Stimulated activated CD4-positive, alpha-beta T cell treated with anti-CD3 and anti-CD28 coated beads, Interleukin-1b, Interleukin-23, amount 100 ng/mL, for 1 hour (primary cell): ENCODE measurements around the gene CACNA1C.

Experiments used
- DNase-seq, 2 donors: peaks; one replicate each; pipeline ENCODE4 v3.0.0-alpha.2; 2020; ENCODE audit warnings: low read depth in 2 of 2

The CACNA1C gene

DNA sequence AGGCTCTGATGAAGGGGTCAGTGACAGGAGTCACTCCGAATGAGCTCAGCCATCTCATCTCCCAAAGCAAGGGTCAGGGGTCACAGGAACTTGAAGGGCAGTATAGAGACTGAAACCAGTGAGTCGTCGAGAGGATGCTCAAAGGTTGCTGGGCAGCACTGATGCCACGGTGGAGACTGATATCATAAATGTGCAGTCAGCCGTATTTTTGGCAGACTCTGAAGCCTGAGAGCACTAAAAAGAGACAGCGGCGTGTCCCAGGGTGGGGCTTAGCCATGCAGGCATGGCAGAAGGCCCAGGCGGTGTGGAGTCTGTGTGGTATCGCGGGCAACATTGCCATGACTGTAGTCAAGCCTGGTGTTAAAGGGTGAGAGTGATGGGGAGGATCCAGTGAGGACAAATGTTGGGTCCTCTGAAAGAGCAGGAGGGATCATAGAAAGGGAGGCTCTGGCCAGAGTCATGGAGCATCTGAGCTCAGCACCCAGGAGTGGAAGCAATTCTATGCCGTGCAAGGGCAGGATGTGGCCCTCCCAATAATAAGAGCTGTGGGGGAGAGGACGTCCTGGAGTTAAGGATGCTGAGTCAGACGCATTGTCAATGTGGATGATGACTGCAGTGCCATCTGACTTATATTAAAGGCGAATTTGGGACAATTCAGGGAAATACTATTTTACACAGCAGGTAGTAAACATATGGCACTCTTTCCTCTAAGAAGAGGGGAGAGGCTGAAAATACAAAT is 500.8 kb downstream of the CACNA1C start:
- no peak for DNase-seq

- DNase-seq, result no peak
Observed at GRCh38 chr12:2555487-2556082, 502.8 kb downstream of the CACNA1C start.

DNA sequence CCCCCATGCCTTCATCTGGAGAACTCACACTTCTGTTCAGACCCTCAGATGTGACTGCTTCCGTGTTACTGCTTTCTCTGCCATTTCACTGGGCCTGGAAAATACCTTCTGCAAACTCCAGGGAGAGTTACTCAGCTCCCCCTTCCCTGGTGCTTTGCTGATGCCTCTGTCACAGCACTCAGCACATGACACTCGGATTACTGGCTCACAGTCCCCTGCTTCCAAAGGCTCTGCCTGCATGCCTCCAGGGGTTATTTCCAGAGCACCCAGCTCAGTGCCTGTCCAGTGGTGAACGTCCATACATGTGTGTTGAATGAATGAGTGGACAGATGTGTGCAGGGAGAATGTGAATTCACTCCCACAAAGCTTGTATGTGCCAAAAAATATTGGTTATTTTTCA is 504.8 kb downstream of the CACNA1C start:
- no peak for DNase-seq

- DNase-seq, result no peak
Observed at GRCh38 chr12:2559931-2560330, 507.1 kb downstream of the CACNA1C start.

DNA sequence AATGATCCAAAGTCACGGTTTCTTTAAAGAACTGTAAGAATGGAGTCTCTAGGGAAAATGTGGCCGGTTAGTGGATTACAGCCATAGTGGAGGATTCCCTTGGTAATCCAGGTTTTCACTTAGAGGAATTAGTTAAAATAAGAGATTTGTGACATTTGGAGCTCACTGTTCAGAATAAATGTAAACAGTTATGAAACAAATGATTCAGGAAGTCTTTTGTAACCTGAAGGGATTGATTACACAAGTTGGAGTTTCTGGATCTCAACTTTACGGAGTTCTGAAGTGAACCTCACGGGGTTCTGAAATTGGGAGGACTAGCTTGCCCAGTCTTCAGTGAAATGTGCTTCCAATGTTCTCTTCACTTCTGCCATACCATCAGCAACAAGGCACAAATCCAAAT is 507.6 kb downstream of the CACNA1C start:
- no peak for DNase-seq

DNA sequence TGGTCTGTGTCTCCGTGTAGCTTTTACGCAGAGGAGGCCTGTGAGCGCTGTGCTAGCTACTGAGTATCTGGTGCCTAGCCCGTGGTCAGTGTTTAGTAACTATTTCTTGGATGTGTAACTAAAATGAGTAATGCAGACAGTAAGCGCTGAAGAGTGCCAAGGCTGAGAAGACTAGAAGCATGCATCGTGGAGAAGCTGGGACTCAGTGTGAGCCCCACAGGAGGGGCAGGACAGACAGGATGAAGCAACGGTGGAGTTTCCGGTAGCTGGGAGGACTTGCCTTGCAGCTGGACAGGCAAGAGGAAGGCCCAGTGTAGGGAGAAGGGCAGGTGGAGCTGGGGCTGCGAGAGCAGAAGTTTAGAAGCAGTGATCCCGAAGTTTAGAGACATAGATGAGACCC is 508.6 kb downstream of the CACNA1C start:
- DNase-seq, result no peak

DNA sequence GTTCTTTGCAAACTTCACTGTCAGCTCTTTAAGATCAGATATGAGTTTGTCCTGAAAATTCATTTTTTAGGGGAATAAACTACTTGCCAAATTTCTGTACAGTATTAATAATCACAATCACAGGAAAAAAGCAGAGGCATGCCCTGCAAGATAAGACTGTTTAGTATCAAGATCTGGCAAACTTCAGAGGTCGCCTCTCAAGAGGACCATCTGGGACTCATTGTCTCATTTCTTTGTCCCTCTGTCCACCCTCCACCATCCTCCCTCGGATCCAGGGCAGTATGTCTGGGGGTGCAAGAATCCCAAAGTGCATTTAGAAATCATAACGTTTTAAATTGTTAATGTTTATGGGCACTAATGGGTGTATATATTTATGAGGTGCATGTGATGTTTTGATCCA is 509.6 kb downstream of the CACNA1C start:
- no peak for DNase-seq

GRCh38 chr12:2563709-2564108 is 510.9 kb downstream of the CACNA1C start:
- no peak for DNase-seq

DNA sequence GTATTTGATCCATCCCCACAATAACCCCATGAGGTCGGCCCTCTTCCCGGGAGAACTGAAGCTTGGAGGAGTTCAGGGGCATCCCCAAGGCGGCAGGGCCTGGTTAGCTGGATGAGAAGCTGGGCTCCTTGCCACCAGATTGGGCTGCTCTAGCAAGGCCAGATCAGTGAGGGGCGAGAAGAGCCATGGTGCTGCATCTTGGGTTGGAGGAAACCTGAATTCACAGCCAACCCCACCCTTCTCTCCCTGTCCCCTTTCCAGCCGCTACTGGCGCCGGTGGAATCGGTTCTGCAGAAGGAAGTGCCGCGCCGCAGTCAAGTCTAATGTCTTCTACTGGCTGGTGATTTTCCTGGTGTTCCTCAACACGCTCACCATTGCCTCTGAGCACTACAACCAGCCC is 513.4 kb downstream of the CACNA1C start:
- DNase-seq, result no peak

DNA sequence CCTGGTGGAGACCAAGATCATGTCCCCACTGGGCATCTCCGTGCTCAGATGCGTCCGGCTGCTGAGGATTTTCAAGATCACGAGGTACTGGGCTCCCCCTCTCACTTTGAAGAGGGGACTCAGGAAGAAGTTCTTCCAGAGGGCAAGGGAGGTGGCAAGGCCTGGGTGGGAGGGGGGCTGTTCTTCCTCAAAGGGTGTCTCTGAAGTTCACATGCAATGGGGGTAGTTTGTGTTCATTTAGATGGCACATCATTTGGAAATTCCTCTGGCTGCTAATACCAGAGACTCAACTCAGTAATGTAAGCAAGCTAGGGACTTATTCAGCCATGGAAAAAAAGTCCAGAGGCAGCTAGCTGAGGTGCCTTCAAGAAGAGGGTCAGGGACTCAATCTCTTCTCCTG is 514.9 kb downstream of the CACNA1C start:
- no peak for DNase-seq

DNA sequence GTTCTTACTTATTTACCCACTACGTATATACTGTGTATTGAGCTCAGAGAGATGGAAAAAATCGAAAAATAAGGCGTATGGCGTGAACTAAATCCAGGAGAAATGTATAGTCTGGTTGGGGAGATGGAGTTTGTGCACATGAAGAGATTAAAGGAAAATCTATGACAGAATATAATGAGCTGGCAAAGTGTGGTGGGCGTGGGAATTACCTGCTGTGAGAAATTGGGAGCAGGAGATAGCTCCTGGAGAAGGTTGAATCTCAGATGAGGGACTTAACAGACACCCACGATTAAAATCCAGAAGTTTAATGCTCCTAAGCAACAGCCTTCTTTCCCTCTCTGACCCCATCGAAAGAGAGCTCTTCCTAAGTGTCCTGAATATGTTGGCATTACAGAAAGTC is 517.8 kb downstream of the CACNA1C start:
- DNase-seq, result no peak

GRCh38 chr12:2574355-2574935 is 521.7 kb downstream of the CACNA1C start:
- no peak for DNase-seq

DNA sequence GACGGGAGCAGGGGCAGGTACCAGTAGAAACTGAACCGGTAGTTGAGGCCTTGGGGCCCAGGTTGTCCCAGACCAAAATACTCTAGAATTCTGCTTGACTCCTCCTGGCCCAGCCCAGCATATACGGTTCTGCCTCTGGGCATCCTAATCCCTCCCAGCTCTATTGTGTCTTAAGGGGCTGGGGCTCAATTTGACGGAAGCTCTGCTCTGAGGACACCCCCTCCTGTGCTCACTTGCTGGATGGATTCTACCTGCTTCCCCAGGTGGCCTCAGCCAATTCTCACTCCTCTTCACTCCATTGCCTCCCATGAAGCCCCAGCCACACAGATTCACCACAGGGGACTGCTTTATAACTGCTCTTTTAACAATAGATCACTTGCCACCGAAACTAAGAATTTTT is 522.5 kb downstream of the CACNA1C start:
- DNase-seq, result no peak

- no peak for DNase-seq
Observed at GRCh38 chr12:2578211-2578610, 525.4 kb downstream of the CACNA1C start.

GRCh38 chr12:2578772-2579171 is 526.0 kb downstream of the CACNA1C start:
- DNase-seq, result no peak

DNA sequence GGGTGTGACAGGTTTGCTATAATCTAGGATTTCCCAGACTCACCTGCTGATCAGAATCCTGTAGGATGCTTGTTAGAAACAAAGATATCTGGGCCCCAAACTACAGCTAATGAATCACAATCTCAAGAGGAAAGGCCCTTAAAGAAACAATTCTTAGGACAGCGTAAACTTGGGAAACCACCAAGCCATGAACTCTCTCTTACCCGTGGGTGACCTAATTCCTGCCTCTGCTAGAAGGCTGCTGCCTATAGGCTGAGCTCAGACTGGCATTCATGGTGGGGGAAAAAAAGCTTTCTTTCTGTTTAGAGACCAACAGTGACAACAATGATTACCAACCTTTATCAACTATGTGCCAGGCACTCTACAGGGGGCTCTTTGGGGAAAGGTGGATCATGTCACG is 528.0 kb downstream of the CACNA1C start:
- DNase-seq, result no peak

GRCh38 chr12:2581293-2582045 is 528.7 kb downstream of the CACNA1C start:
- no peak for DNase-seq

DNA sequence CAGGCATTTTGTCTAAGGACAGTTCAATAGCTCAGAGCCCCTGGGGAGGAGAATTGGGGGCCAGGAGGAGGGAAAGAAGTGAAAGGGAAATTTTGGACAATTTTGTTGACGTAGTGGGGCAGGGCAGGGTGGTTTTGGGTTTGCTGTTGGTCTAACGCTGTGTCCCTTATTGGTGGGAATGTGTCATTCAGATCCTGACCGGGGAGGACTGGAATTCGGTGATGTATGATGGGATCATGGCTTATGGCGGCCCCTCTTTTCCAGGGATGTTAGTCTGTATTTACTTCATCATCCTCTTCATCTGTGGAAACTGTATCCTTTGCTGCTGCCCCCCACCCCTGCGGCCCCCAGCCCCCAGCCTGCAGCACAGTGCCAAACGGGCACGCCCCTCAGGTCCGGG is 529.8 kb downstream of the CACNA1C start:
- DNase-seq, result no peak

DNA sequence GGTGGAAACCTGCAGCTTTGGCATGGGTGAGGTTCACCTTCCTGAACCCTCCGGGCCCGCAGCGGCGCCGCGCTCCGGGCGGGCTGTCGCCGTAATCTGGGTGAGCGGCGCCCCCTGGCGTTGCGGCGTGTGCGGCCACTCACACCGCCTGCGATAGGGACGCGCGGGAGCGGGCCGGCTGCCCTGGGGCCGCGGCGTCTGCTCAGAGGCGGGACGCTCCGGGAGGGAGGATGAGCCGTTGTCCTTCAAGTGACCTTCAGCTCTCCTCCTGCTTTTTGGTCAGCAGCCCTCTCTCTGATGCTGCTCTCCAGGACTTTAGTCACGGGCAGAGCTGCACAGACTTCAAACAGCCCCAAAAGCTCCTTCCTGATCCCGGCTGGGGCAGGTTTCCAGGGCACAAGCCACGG is 530.3 kb downstream of the CACNA1C start:
- DNase-seq, result peak in 1 of 2 donors; percentile 24

GRCh38 chr12:2583642-2584401 is 531.0 kb downstream of the CACNA1C start:
- no peak for DNase-seq

DNA sequence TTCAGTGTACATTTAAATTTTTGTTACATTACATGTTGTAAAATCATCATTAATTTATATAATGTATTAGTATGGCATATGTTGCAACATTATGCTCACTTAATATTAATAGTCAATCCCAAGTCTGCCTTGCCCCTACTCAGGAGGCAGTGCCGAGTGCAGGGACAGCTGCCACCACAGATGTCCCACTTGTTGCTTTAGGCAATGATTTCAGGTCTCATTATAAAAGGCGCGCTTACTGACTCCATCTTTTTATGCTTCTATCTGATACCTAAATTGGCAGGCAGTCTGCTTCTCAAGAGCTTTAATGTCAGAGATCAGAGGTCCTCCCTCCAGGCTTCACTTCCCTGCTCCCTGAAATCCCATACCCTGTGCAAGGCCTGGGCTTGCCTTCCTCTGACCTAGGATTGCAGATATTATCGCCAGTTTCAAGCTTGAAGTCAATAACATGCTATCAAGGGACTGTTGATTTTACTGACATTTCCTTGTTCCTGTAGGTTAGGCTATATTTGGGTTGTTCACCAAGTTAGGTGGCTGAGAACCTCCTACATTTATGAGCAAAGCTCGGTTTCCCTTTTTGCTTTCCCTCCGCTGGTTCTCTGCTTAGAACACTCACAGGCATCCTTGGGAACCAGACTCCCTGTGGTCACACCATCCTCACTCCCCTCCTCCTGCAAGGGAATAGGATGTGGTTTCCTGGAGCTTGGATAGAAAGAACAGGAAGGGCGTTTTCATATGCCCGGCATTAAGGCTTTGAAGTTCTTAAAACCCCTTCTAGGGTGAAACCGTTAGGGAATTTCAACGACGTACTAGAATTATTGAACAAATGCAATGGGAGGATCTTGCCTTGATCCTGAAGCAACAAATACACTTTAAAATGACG is 533.6 kb downstream of the CACNA1C start:
- DNase-seq, result no peak
